ENCODE data around the gene UFSP1.
"Not testable (repeated sequence)": the region's sequence is repeated elsewhere in the genome, so short reads cannot be mapped to it uniquely, and the experiment has no call there.

Gene UFSP1

GRCh38 chr7:100859856-100860255, 29.7 kb downstream of the UFSP1 start:
- no peak for DNase-seq (ENCODE audit: low spot score)

- no peak for DNase-seq (ENCODE audit: low spot score)
These were observed 32.6 kb downstream of the UFSP1 start for GRCh38 chr7:100856871-100857282.

- DNase-seq (ENCODE audit: low spot score) = no peak
These were observed 34.0 kb downstream of the UFSP1 start for GRCh38 chr7:100855515-100855914.

- not testable (repeated sequence) for DNase-seq (ENCODE audit: low spot score)
These were observed 34.6 kb downstream of the UFSP1 start for GRCh38 chr7:100854899-100855298.

GRCh38 chr7:100854146-100854895, 35.2 kb downstream of the UFSP1 start:
- DNase-seq (ENCODE audit: low spot score) = no peak

GRCh38 chr7:100852048-100852872, 37.3 kb downstream of the UFSP1 start, which contains the start of gene SLC12A9:
Gene SLC12A9, plus strand, starts transcription at chr7:100852713. Its CDS starts 1,485 bp downstream, at chr7:100854198.
- peak; percentile 92 for DNase-seq (ENCODE audit: low spot score)

- no peak for DNase-seq (ENCODE audit: low spot score)
These were observed 42.2 kb downstream of the UFSP1 start for GRCh38 chr7:100847360-100847759.

- no peak for DNase-seq (ENCODE audit: low spot score)
These were observed 48.9 kb downstream of the UFSP1 start for GRCh38 chr7:100840470-100841100.

- DNase-seq (ENCODE audit: low spot score) = no peak
These were observed 50.2 kb downstream of the UFSP1 start for GRCh38 chr7:100839361-100839760.
